ENCODE results near the gene PCDHB9. TPM values are rescaled to one million over a fixed set of nuclear protein-coding genes. Genes with fewer than 3 reads are reported as not detected.
"Not testable (repeated sequence)": the region's sequence is repeated elsewhere in the genome, so short reads cannot be mapped to it uniquely, and the experiment has no call there.

Gene PCDHB9
- total and polyA plus RNA-seq, 2 of the 4 experiments (the other 2 are of a cell fraction): 0.10 to 0.18 TPM

- BruUV-seq (replicated peaks); H2AK9ac ChIP-seq (replicated peaks; ENCODE audit: low read depth, low read length, poor library complexity); H3K9me1 ChIP-seq (ENCODE audit: insufficient read depth, low read length); H3K4me3 ChIP-seq (ENCODE audit: insufficient read depth, low read depth, low read length); H3K14ac ChIP-seq (replicated peaks; ENCODE audit: low read depth, low read length); H3K56ac ChIP-seq (ENCODE audit: extremely low read depth, insufficient read depth, low read length); dilution Hi-C loops (cut with HindIII; ENCODE audit: low sequenced_read_pairs, unreplicated experiment); H2AK5ac ChIP-seq (ENCODE audit: low read depth, low read length); H3K27ac ChIP-seq (ENCODE audit: insufficient read depth, low read length); H4K20me1 ChIP-seq (ENCODE audit: insufficient read depth, low read length); H3K4me1 ChIP-seq (ENCODE audit: control insufficient read depth, insufficient read depth, low read length); H4K8ac ChIP-seq (ENCODE audit: low read depth in 2 of 2, low read length in 2 of 2); H3K79me1 ChIP-seq (ENCODE audit: low read depth in 1 of 2, low read length in 2 of 2); in situ Hi-C loops (cut with MboI; ENCODE audit: low sequenced_read_pairs); H2AFZ ChIP-seq (replicated peaks; ENCODE audit: low read length, poor library complexity); H3K4me2 ChIP-seq (ENCODE audit: low read depth, low read length); intact Hi-C loops (cut with micrococcal nuclease); H3K18ac ChIP-seq (ENCODE audit: low read depth, low read length); DNase-seq; H2BK5ac ChIP-seq (ENCODE audit: low read depth, low read length, poor library complexity, severe bottlenecking); H2BK120ac ChIP-seq (ENCODE audit: low read depth, low read length); H3K27me3 ChIP-seq (ENCODE audit: control insufficient read depth, insufficient read depth, low read length); H3K23ac ChIP-seq (ENCODE audit: low read depth, low read length); H3K9ac ChIP-seq (ENCODE audit: low read depth, low read length); POLR2A ChIA-PET (ENCODE audit: unreplicated experiment); H4K5ac ChIP-seq (ENCODE audit: low read depth, low read length); H2BK20ac ChIP-seq (ENCODE audit: low read depth, low read length); H4K91ac ChIP-seq (ENCODE audit: insufficient read depth, low read depth, low read length); H2BK15ac ChIP-seq (ENCODE audit: low read depth, low read length); H3K4ac ChIP-seq (ENCODE audit: low read depth, low read length); H3K36me3 ChIP-seq (ENCODE audit: control insufficient read depth, insufficient read depth, low read length); CTCF ChIA-PET; ATAC-seq (ENCODE audit: low read depth): not testable (repeated sequence)
- H3K9me3 ChIP-seq (ENCODE audit: control insufficient read depth, insufficient read depth, low read length): peaks cover 20% of the 10 kb centered on the region; the same call in 1 of the 2 replicates
- 40% methylated on average over 1 of the region's 39 CpGs; no CpG with 5 or more reads in 1 of the 2 experiments for WGBS, 2 experiments (ENCODE audit: extremely low coverage in 2 of 2, insufficient read length in 1 of 2)
Measured at GRCh38 chr5:141179371-141179770, 7.6 kb upstream of the PCDHB9 start.

- BruUV-seq (replicated peaks): not testable (repeated sequence)
Measured at GRCh38 chr5:141179876-141180275, 7.1 kb upstream of the PCDHB9 start.

More at GRCh38 chr5:141179876-141180275, 7.1 kb upstream of the PCDHB9 start:
- H3K36me3 ChIP-seq (ENCODE audit: control insufficient read depth, insufficient read depth, low read length); H3K27me3 ChIP-seq (ENCODE audit: control insufficient read depth, insufficient read depth, low read length); H2BK15ac ChIP-seq (ENCODE audit: low read depth, low read length); H3K4me2 ChIP-seq (ENCODE audit: low read depth, low read length); H3K14ac ChIP-seq (replicated peaks; ENCODE audit: low read depth, low read length); dilution Hi-C loops (cut with HindIII; ENCODE audit: low sequenced_read_pairs, unreplicated experiment); H3K79me1 ChIP-seq (ENCODE audit: low read depth in 1 of 2, low read length in 2 of 2); H3K4me3 ChIP-seq (ENCODE audit: insufficient read depth, low read depth, low read length); H3K4ac ChIP-seq (ENCODE audit: low read depth, low read length); H2BK5ac ChIP-seq (ENCODE audit: low read depth, low read length, poor library complexity, severe bottlenecking); H4K91ac ChIP-seq (ENCODE audit: insufficient read depth, low read depth, low read length); H4K8ac ChIP-seq (ENCODE audit: low read depth in 2 of 2, low read length in 2 of 2); H3K4me1 ChIP-seq (ENCODE audit: control insufficient read depth, insufficient read depth, low read length); intact Hi-C loops (cut with micrococcal nuclease); H3K23ac ChIP-seq (ENCODE audit: low read depth, low read length); H3K18ac ChIP-seq (ENCODE audit: low read depth, low read length); H3K9me1 ChIP-seq (ENCODE audit: insufficient read depth, low read length); H2BK20ac ChIP-seq (ENCODE audit: low read depth, low read length); H3K27ac ChIP-seq (ENCODE audit: insufficient read depth, low read length); H4K5ac ChIP-seq (ENCODE audit: low read depth, low read length); DNase-seq; POLR2A ChIA-PET (ENCODE audit: unreplicated experiment); CTCF ChIA-PET; H2AFZ ChIP-seq (replicated peaks; ENCODE audit: low read length, poor library complexity); H2BK120ac ChIP-seq (ENCODE audit: low read depth, low read length); H4K20me1 ChIP-seq (ENCODE audit: insufficient read depth, low read length); H3K56ac ChIP-seq (ENCODE audit: extremely low read depth, insufficient read depth, low read length); H2AK9ac ChIP-seq (replicated peaks; ENCODE audit: low read depth, low read length, poor library complexity); H2AK5ac ChIP-seq (ENCODE audit: low read depth, low read length); ATAC-seq (ENCODE audit: low read depth); in situ Hi-C loops (cut with MboI; ENCODE audit: low sequenced_read_pairs); H3K9ac ChIP-seq (ENCODE audit: low read depth, low read length): not testable (repeated sequence)
- whole genome bisulfite sequencing, 2 experiments (ENCODE audit: extremely low coverage in 2 of 2, insufficient read length in 1 of 2): no CpG with 5 or more reads among the region's 32 CpGs
- H3K9me3 ChIP-seq (ENCODE audit: control insufficient read depth, insufficient read depth, low read length): peaks cover 23% of the 10 kb centered on the region; the same call in 1 of the 2 replicates
